HG03095 (cell line): Measurements from ENCODE around the gene ZCCHC12.
"Not testable (repeated sequence)": the region's sequence is repeated elsewhere in the genome, so short reads cannot be mapped to it uniquely, and the experiment has no call there.

Experiments used
- ATAC-seq: cut with Tn5 transposase; IDR thresholded peaks from one replicate; pipeline ENCODE4 v1.9.1; 2021; ENCODE audit warnings: moderate library complexity; ENCODE audit not compliant: unreplicated experiment

Gene ZCCHC12

GRCh38 chrX:118823263-118824172, at the start of gene ZCCHC12:
Gene ZCCHC12 (plus strand): TSS chrX:118823824. CDS start chrX:118825245, 1,421 bp downstream.
- no peak for ATAC-seq

DNA sequence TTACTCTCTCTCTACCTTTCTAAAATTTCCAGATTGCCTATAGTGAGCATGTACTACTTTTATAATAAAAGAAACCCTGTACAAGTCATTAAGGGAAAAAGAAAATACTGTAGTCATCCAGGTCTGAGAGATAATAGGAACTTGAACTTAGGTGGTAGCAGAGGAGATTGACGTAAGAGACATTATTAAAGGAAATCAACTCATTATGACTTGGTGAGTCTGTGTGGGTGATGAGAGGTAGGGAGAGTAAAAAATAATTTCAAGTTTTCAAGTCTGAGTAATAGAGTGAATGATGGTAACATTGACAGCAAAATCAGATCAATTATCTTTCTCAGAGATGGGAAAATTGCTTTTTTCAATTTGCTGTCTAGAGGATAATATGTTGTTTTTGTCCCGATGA, 44.0 kb upstream of the ZCCHC12 start:
- ATAC-seq: no peak

GRCh38 chrX:118780509-118780908, 43.1 kb upstream of the ZCCHC12 start:
- ATAC-seq: no peak

GRCh38 chrX:118780911-118781310, 42.7 kb upstream of the ZCCHC12 start:
- ATAC-seq: no peak

GRCh38 chrX:118795528-118796280, 27.9 kb upstream of the ZCCHC12 start:
- ATAC-seq: no peak

- no peak for ATAC-seq
These were observed 20.8 kb upstream of the ZCCHC12 start for GRCh38 chrX:118802857-118803256.

DNA sequence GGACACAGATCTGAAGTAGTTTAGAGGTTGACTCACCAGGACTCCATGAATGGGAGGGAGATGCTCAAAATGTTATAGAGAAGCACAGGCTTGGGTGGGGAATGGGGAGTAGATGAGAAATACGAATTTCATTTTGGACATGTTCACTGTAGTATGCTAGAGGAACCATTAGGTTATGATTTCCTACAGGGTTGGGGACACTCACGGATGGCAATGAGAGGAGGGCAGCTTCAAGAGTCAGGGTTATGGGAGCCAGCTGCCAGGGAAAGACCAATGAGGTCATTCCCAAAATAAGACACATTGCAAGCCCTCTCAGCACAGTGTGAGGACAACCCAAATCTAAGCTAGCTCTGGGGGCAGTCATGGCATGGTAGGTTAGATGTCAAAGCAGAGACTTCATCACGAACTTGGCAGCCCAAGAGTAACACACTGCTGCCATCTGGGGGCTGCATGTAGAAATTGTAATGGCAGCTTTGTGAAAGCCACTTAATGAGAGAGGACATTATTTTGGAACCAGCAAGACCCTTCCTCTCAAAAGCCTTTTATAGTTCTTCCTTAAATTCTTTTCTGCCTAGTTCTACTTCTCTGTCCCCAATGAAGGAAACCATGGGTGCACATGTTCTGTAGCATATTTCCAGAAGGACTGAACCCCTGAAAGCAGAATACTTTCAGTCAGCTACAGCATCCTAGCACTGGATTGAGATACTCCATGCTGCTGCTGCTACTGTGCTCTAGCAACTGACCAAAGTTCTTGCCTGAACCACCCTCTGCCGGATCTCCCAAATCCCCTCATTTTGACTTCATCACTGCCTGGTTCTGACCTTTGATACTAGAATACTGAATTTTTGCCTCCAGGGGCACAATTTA, 16.2 kb upstream of the ZCCHC12 start:
- ATAC-seq: no peak

- ATAC-seq: not testable (repeated sequence)
These were observed 6.4 kb upstream of the ZCCHC12 start for GRCh38 chrX:118817257-118817656.

DNA sequence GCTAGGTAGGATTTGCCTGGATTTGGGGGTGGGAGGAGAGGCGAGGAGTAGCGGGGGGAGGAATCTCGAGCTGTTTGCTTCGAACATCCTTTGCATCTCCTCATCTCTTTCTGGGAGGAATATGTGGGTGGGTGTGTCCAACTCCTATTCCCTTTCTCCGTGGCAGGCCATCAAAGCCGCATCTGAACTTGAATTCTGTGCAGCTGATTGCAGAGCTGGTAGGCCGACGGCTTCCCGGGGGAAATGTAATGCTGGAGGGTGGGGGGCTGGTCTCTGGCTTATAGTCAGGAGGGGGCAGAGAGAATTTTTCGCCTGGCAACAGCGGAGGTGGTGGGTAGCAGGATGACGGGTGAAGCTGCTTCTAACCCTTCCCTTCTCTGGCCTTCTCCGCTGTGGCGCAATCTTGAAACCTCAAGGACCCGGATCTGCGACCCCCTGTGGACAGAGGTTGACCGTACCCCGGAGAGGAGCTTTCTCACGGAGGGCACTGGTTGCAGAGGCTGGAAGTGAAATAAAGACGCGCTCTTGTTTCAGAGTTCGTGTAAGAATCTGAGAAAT, 628 bp downstream of the ZCCHC12 start:
- no peak for ATAC-seq

DNA sequence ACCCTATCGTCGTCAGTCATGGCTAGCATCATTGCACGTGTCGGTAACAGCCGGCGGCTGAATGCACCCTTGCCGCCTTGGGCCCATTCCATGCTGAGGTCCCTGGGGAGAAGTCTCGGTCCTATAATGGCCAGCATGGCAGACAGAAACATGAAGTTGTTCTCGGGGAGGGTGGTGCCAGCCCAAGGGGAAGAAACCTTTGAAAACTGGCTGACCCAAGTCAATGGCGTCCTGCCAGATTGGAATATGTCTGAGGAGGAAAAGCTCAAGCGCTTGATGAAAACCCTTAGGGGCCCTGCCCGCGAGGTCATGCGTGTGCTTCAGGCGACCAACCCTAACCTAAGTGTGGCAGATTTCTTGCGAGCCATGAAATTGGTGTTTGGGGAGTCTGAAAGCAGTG, 1.6 kb downstream of the ZCCHC12 start:
- ATAC-seq: no peak

DNA sequence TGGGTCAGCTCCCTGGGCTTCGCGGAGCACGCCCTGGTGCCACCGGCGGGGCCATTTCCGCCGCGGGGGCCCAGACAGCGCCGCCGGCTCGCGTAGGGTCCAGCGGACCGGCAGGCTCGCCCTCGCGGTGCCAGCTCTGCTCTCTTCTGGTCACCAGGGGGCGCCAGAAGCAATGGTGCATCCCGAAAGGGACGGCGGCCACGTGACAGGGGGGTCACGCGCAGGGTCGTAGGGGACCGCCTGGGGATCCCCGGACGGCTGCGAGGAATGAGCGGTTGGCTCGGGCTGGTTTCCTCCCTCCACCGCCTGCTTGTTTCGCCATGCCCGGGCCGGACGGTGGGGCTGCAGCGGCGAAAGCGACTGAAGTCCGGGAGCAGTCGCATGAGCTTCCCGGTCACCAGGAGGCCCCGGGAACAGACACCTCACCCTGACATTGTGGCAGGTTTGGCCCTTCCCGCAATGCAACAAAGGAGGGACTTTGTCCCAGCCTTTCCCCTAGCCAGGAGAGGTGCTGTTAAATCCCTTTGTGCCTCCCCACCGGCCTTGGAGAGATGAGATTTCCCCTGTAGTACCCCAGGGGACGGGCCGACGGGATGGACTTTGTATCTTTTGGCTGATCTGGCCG, 15.8 kb downstream of the ZCCHC12 start:
- ATAC-seq: no peak

GRCh38 chrX:118847676-118848075, 24.1 kb downstream of the ZCCHC12 start:
- ATAC-seq: no peak

GRCh38 chrX:118853596-118853995, 30.0 kb downstream of the ZCCHC12 start:
- ATAC-seq: no peak

DNA sequence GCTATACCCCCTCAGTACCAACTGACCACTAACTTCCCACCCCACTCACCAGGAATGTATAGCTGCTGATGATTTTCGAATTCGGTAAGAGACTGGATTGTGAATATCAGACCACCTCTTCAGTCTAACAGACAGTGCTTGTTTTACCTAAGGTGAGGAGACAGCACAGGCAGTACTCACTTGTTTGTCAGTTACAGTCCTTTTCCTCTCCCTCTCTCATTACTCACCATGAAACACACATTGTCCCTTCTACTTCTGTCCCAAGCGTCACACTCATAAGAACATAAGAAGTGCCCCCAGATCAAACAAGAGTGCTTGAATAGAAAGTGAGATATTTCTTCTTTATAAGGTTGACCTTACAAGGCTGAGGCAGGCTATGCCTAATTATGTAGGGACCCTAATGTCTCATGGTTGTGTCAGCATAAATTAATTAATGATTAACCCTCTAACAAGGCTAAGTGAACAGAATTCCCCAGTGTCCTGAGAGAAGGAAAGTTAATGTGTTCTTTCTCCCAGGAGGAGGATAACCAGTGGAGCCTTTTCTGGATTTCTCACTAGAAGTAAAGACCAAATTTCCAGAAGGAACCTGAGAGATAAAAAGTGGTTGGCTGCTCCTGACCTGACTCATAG, 32.2 kb downstream of the ZCCHC12 start:
- no peak for ATAC-seq

DNA sequence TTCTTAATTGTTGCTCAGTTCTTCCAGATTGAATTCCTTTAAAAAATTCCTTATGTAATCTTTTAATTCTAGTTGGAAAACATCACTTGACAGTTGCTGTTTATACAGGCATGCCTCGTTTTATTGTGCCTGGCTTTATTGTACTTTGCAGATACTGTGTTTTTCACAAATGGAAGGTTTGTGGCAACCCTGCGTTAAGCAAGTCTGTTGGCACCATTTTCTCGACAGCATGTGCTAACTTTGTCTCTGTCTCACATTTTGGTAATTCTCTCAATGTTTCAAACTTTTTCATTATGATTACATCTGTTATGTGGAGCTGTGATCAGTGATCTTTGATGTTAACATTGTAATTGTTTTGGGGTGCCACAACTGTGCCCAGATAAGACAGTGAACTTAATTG, 33.4 kb downstream of the ZCCHC12 start:
- ATAC-seq: no peak

DNA sequence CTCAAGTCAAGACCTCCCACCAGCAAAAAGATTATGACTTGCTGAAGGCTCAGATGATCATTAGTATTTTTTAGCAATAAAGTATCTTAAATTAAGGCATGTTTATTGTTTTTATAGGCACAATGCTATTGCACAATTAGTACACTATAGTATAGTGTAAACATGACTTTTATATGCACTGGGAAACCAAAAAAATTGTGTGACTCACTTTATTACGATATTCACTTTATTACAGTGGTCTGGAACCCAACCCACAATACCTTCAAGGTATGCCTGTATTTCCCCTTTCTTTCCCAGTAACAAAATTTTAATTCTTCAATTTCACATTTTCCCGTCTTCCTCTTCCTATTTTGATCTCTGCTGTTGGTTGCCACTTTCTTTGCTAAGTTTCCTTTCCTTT, 37.7 kb downstream of the ZCCHC12 start:
- ATAC-seq: no peak

DNA sequence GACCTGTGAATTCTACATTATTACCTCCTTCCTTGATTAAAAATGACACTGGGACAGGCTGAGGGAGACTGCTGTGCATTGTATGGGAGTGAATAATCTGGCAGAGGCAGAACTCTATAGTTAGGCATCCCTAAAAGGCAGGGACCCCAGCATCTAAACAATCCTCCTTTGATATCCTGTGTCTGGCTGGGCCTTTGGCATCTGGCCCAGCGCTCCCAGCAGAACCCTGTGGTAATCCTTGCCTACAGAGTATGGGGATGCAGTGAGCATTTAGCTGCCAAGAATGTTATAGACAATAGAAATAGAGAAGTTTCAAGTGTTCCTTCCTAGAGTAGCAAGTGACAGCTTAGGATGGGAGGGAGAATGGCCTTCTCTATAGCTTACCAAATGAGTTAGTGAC, 38.5 kb downstream of the ZCCHC12 start:
- no peak for ATAC-seq

GRCh38 chrX:118862979-118863378, 39.4 kb downstream of the ZCCHC12 start:
- no peak for ATAC-seq

DNA sequence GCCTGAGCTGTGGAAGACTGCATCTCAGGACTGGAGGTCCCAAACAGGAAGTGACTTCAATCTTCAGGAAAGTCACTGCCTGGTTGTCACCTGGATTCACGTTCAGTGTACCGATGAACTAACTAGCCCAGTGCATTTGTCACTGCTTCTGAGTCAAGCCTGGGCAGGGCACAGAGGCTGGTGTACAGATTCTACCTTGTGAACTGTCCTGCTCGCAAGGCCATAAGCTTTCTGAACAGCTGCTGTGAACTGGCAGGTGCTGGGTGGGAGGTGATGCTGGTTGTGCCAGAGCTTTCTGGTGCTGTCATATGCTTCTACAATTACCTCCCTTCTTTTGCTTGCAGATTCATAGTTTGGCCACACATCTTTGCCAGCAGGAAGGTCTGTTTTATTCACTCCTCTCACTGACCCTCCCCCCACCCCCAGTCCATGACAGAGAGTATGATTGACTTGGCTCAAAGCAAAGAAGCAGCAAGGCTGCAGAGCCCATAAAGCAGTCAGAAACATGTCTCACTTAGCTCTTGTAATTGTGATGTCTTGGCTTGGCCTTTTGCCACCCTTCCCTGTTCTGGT, 40.5 kb downstream of the ZCCHC12 start:
- no peak for ATAC-seq

DNA sequence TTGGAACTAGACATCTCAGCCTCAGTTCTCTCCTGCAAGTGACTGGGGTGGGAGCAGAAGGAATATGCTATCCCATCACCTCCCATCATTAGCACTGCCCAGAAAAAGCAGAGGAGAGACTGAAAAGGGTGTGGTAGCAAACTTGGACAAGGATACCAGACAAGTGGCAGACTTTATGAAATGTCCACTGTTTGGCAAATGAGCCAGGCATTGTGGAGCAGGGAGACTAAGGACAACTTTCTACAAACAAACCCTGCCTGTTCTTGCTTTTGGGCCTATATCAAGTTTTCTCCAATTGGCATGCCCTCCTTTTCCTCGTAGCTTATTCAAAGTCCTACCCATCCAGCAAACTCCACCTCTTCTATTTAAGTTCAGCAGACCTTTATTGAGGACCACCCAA, 41.6 kb downstream of the ZCCHC12 start:
- ATAC-seq: no peak
